CD14-positive monocyte (primary cell): ENCODE data around the gene NUP188. TPM values are rescaled to one million over a fixed set of nuclear protein-coding genes. Genes with fewer than 3 reads are reported as not detected.
A peak's percentile ranks its signal among the peaks of the same experiment; 100 is the strongest.

Experiments used
- DNase-seq, 3 donors: peaks; one replicate each; pipeline ENCODE4 v3.0.0-alpha.2; 2011 to 2022
- H2AFZ ChIP-seq: 2 replicates; pipeline ENCODE4 v1.6.0; 2012; ENCODE audit warnings: mild to moderate bottlenecking, low read depth, low read length, inconsistent platforms; ENCODE audit not compliant: insufficient read depth, poor library complexity, severe bottlenecking
- H3K27ac ChIP-seq, 2 donors: 1 replicate in 1 of 2; 2 replicates in 1 of 2; pipeline ENCODE4 v1.5.1; 2012 to 2013; ENCODE audit warnings: low read length in 2 of 2, control low read depth in 1 of 2, inconsistent platforms in 1 of 2, low read depth in 1 of 2, mild to moderate bottlenecking in 1 of 2
- H3K27me3 ChIP-seq, 2 donors: one replicate each; pipeline versions ENCODE4 v1.6.0 to v1.6.1; 2011 to 2013; ENCODE audit warnings: low read length in 2 of 2; ENCODE audit not compliant: control insufficient read depth in 2 of 2, insufficient read depth in 2 of 2
- H3K36me3 ChIP-seq, 2 donors: replicated peaks in 1 of 2; 1 replicate in 1 of 2; 2 replicates in 1 of 2; pipeline versions ENCODE4 v1.5.1 to v1.6.1; 2012 to 2013; ENCODE audit warnings: low read length in 2 of 2, control low read depth in 1 of 2, inconsistent platforms in 1 of 2, mild to moderate bottlenecking in 1 of 2; ENCODE audit not compliant: insufficient read depth in 2 of 2, control insufficient read depth in 1 of 2
- H3K4me1 ChIP-seq, 2 donors: 1 replicate in 1 of 2; 2 replicates in 1 of 2; pipeline versions ENCODE4 v1.5.1 to v1.6.1; 2012 to 2013; ENCODE audit warnings: low read length in 2 of 2, control low read depth in 1 of 2, inconsistent platforms in 1 of 2, mild to moderate bottlenecking in 1 of 2, moderate library complexity in 1 of 2; ENCODE audit not compliant: insufficient read depth in 2 of 2, control insufficient read depth in 1 of 2
- H3K4me2 ChIP-seq: replicated peaks from 2 replicates; pipeline ENCODE3; 2012; ENCODE audit warnings: low read length, moderate library complexity, mild to moderate bottlenecking; ENCODE audit not compliant: poor library complexity, severe bottlenecking; ENCODE audit errors: extremely low read depth
- H3K4me3 ChIP-seq, 3 experiments: fragments of 200-600 bp in 1 of 3; sonication (generic) in 1 of 3; replicated peaks in 1 of 3; 1 replicate in 2 of 3; 2 replicates in 1 of 3; pipeline ENCODE4 v1.5.1; 2011 to 2013; ENCODE audit warnings: low read length in 3 of 3, mild to moderate bottlenecking in 3 of 3, control low read depth in 2 of 3, low read depth in 2 of 3, inconsistent platforms in 1 of 3, moderate library complexity in 1 of 3
- H3K79me2 ChIP-seq: 2 replicates; pipeline ENCODE4 v1.6.0; 2012; ENCODE audit warnings: mild to moderate bottlenecking, control low read depth, inconsistent platforms, low read length, moderate library complexity; ENCODE audit not compliant: insufficient read depth
- H3K9ac ChIP-seq: 2 replicates; pipeline ENCODE4 v1.6.0; 2017; ENCODE audit warnings: low read length, mild to moderate bottlenecking; ENCODE audit not compliant: insufficient read depth, poor library complexity, severe bottlenecking
- H3K9me3 ChIP-seq, 2 donors: replicated peaks in 1 of 2; 1 replicate in 1 of 2; 2 replicates in 1 of 2; pipeline versions ENCODE4 v1.5.1 to v1.6.1; 2012 to 2013; ENCODE audit warnings: low read length in 2 of 2, control low read depth in 1 of 2; ENCODE audit not compliant: control insufficient read depth in 1 of 2, insufficient read depth in 1 of 2
- H4K20me1 ChIP-seq: 2 replicates; pipeline ENCODE4 v1.6.0; 2012; ENCODE audit warnings: mild to moderate bottlenecking, low read length, control low read depth, moderate library complexity; ENCODE audit not compliant: insufficient read depth
- H3K27ac Mint-ChIP-seq, 7 donors: one replicate each; pipeline ENCODE4 v1.8.0; 2020; ENCODE audit warnings: mild to moderate bottlenecking in 7 of 7, mixed read lengths in 7 of 7, moderate library complexity in 6 of 7, inconsistent platforms in 2 of 7
- H3K27me3 Mint-ChIP-seq, 3 donors: one replicate each; pipeline ENCODE4 v1.8.0; 2021 to 2022; ENCODE audit warnings: low read depth in 3 of 3, mild to moderate bottlenecking in 3 of 3, mixed read lengths in 3 of 3, moderate library complexity in 3 of 3, inconsistent platforms in 1 of 3
- H3K36me3 Mint-ChIP-seq, 2 donors: one replicate each; pipeline ENCODE4 v1.8.0; 2020; ENCODE audit warnings: mixed read lengths in 2 of 2, inconsistent platforms in 1 of 2, mild to moderate bottlenecking in 1 of 2
- H3K4me1 Mint-ChIP-seq: one replicate; pipeline ENCODE4 v1.8.0; 2020; ENCODE audit warnings: mild to moderate bottlenecking, mixed read lengths
- H3K4me3 Mint-ChIP-seq, 2 donors: one replicate each; pipeline ENCODE4 v1.8.0; 2020; ENCODE audit warnings: mild to moderate bottlenecking in 2 of 2, mixed read lengths in 2 of 2, moderate library complexity in 1 of 2
- H3K9me3 Mint-ChIP-seq, 7 donors: one replicate each; pipeline ENCODE4 v1.8.0; 2020 to 2022; ENCODE audit warnings: mixed read lengths in 7 of 7, mild to moderate bottlenecking in 6 of 7, moderate library complexity in 6 of 7, inconsistent platforms in 2 of 7
- CTCF ChIP-seq: fragments of 200-600 bp; IDR thresholded peaks from one replicate; pipeline ENCODE4 v1.8.0; 2022; ENCODE audit warnings: antibody characterized with exemption, mild to moderate bottlenecking
- WGBS: methylation state at CpG from one replicate; pipeline ENCODE4 v1.1.5; 2013; ENCODE audit warnings: missing lambda C conversion rate; ENCODE audit not compliant: insufficient coverage; 5-methylcytosine and 5-hydroxymethylcytosine counted together
- intact Hi-C, 2 donors: fragments of 100-400 bp; cut with micrococcal nuclease; formaldehyde crosslinking; loops; one replicate each; pipeline versions ENCODE4 v1.15.0 to v1.15.1; 2023
- polyA plus RNA-seq, 3 donors: library from polyadenylated mRNA; depleted of rRNA in 1 of 3; unstranded in 2 of 3; stranded (reverse) in 1 of 3; fragments of 300-500 nt in 2 of 3; fragments of >200 nt in 1 of 3; fragmentation: Illumina TruSeq in 2 of 3; gene quantifications; 1 replicate in 2 of 3; 2 replicates in 1 of 3; pipeline ENCODE4 v1.2.3, GENCODE V29; 2012 to 2021

The NUP188 gene
- polyA plus RNA-seq, 3 donors: 10.5 to 28.2 (median 17.2) TPM

DNA sequence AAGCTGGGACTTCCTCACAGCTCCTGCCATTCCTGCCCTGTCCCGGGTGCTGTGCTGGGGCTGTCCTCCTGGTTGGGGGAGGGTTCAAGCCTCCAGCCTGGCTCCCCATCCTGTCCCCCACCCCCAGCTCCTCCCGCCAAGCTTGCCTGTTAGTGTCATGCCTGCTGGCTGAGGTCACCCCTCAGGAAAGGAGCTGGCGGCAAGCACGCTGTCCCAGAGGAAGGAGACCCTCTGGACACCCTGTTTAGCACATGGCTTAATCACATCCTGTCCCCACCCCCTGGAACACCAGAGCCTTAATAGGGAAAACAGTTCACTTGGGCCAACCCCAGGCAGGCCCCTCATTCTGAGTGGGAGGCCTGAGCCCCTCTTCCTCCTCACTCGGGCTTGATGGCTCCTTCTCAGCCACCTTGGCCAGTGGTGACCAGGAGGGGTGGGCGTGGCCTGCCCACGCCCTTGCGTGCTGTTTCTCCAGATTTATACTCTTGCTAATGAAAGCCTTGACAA is 35.9 kb upstream of the NUP188 start:
- Histone ChIP-seq H3K9me3 (no peaks in the 10 kb centered on the region), H3K4me3 (no peak overlapping the region), H3K9ac (peak overlapping the region; percentile 8), H3K27ac (no peak overlapping the region), H3K4me2 (no peak overlapping the region), H2AFZ (no peak overlapping the region), H3K4me1 (no peaks in the 10 kb centered on the region), H4K20me1 (peaks cover 19% of the 10 kb centered on the region), H3K27me3 (no peaks in the 10 kb centered on the region), H3K36me3 (peaks cover 52 to 88% of the 10 kb centered on the region in 2 donors), H3K79me2 (no peaks in the 10 kb centered on the region)
- no peak for DNase-seq
- Mint-ChIP-seq H3K4me1 (no peaks in the 10 kb centered on the region), H3K27ac (peak overlapping the region in 1 of 7 donors; percentile 18), H3K36me3 (peaks cover 58 to 74% of the 10 kb centered on the region in 2 donors), H3K27me3 (peaks cover 0 to 10% (median 0%) of the 10 kb centered on the region in 3 donors), H3K4me3 (no peak overlapping the region), H3K9me3 (peaks cover 0 to 3% (median 0%) of the 10 kb centered on the region in 7 donors)
- intact Hi-C loops: no loop called here
- WGBS: 41% methylated on average over 7 of the region's 8 CpGs
- no peak for TF ChIP-seq CTCF

DNA sequence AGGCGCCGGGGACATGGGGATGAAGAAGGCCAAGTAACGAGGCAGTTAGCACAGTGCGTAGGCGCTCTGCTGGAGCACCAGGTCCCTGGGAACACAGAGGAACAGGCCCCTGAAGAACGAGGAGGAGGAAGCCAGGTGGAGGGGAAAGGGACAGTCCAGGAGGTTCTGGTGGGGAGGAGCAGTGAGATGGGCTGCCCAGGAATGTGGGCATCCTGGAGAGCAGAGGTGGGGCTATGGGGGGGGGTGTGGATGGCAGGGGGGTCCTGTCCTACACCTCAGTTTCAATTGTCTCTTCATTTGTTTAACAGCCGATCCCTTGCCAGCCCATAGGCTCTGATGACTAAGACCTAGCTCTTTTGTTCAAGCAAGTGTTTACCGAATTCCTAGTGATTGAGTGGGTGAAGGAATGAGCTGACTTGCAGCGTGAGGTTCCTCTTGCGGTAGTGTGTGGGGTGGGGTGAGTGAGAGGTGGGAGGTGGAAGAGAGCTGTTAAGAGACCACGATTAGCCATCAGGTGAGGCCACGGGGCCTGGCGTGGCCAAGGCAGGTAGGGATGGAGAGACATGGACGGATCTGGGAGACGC is 35.1 kb upstream of the NUP188 start:
- WGBS: 90% methylated on average over 14 of the region's 15 CpGs
- no peak overlapping the region for H3K27ac ChIP-seq
- no peak overlapping the region for H2AFZ ChIP-seq
- peaks cover 19% of the 10 kb centered on the region for H4K20me1 ChIP-seq
- no peak overlapping the region for H3K4me3 Mint-ChIP-seq
- H3K9me3 ChIP-seq: no peaks in the 10 kb centered on the region
- H3K4me3 ChIP-seq: no peak overlapping the region
- intact Hi-C loops: no loop called here
- H3K27ac Mint-ChIP-seq: peak overlapping the region in 1 of 7 donors; percentile 37
- no peaks in the 10 kb centered on the region for H3K79me2 ChIP-seq
- peaks cover 0 to 3% (median 0%) of the 10 kb centered on the region in 7 donors for H3K9me3 Mint-ChIP-seq
- H3K4me2 ChIP-seq: no peak overlapping the region
- peaks cover 0 to 10% (median 0%) of the 10 kb centered on the region in 3 donors for H3K27me3 Mint-ChIP-seq
- DNase-seq: no peak
- peaks cover 61 to 76% of the 10 kb centered on the region in 2 donors for H3K36me3 Mint-ChIP-seq
- H3K9ac ChIP-seq: no peak overlapping the region
- peaks cover 58 to 86% of the 10 kb centered on the region in 2 donors for H3K36me3 ChIP-seq
- H3K4me1 Mint-ChIP-seq: no peaks in the 10 kb centered on the region
- TF ChIP-seq CTCF: no peak
- H3K4me1 ChIP-seq: no peaks in the 10 kb centered on the region
- H3K27me3 ChIP-seq: no peaks in the 10 kb centered on the region
